ENCODE results near the gene GADL1.

DNA sequence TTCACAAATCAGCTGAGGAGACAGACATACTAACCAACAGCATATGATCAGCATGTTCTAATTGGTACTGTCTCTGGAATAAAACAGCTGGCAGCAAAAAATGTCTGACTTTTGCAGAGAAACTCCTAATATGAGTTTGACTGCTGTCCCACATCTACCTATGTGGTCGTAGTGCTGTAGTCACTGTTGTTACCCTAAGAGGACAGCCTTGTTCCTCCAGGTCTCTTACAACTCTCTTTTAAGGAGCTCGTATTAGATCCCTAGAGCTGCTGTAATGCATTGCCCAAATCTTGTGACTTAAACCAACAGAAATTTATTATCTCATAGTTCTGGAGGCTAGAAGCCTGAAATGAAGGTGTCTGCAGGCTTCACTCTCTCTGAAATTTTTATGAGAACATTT is 195.9 kb downstream of the GADL1 start:
- TF ChIP-seq, protein P1, sequence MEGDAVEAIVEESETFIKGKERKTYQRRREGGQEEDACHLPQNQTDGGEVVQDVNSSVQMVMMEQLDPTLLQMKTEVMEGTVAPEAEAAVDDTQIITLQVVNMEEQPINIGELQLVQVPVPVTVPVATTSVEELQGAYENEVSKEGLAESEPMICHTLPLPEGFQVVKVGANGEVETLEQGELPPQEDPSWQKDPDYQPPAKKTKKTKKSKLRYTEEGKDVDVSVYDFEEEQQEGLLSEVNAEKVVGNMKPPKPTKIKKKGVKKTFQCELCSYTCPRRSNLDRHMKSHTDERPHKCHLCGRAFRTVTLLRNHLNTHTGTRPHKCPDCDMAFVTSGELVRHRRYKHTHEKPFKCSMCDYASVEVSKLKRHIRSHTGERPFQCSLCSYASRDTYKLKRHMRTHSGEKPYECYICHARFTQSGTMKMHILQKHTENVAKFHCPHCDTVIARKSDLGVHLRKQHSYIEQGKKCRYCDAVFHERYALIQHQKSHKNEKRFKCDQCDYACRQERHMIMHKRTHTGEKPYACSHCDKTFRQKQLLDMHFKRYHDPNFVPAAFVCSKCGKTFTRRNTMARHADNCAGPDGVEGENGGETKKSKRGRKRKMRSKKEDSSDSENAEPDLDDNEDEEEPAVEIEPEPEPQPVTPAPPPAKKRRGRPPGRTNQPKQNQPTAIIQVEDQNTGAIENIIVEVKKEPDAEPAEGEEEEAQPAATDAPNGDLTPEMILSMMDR (IDR thresholded peaks at IDR 0.05), result no peak
- TF ChIP-seq POLR2A (IDR thresholded peaks at IDR 0.05), result no peak
